GM06990 (cell line): Measurements from ENCODE around the gene SH3TC1.

Source experiments
- DNase-seq: peaks from one replicate; pipeline ENCODE4 v3.0.0-alpha.2; 2011; ENCODE audit not compliant: insufficient read length; ENCODE audit errors: extremely low read depth
- H3K27me3 ChIP-seq: replicated peaks from 2 replicates; pipeline ENCODE4 v1.6.0; 2011; ENCODE audit warnings: low read length; ENCODE audit not compliant: control insufficient read depth, insufficient read depth
- H3K36me3 ChIP-seq: 2 replicates; pipeline ENCODE4 v1.5.1; 2011; ENCODE audit warnings: low read length; ENCODE audit not compliant: control insufficient read depth, insufficient read depth
- H3K4me3 ChIP-seq: replicated peaks from 2 replicates; pipeline ENCODE4 v1.5.1; 2011; ENCODE audit warnings: low read depth, mild to moderate bottlenecking, control low read depth, low read length
- CTCF ChIP-seq: IDR thresholded peaks from 2 replicates; pipeline ENCODE4 v1.5.1; 2011; ENCODE audit warnings: low read length, control low read depth, mild to moderate bottlenecking, inconsistent platforms; ENCODE audit not compliant: insufficient read depth, poor library complexity, severe bottlenecking

SH3TC1 gene

GRCh38 chr4:8219236-8219635, 20.1 kb downstream of the SH3TC1 start:
- no peak for DNase-seq
- no peak for TF ChIP-seq CTCF
- no peaks in the 10 kb centered on the region for H3K27me3 ChIP-seq
- H3K4me3 ChIP-seq, result no peak overlapping the region
- H3K36me3 ChIP-seq, result peaks cover 26% of the 10 kb centered on the region

GRCh38 chr4:8220661-8221450, 21.8 kb downstream of the SH3TC1 start:
- Histone ChIP-seq H3K4me3 (no peak overlapping the region), H3K36me3 (peaks cover 30% of the 10 kb centered on the region), H3K27me3 (no peaks in the 10 kb centered on the region)
- DNase-seq, result no peak
- TF ChIP-seq CTCF, result no peak

- Histone ChIP-seq H3K27me3 (no peaks in the 10 kb centered on the region), H3K36me3 (peaks cover 31% of the 10 kb centered on the region), H3K4me3 (no peak overlapping the region)
- peak; percentile 64 for DNase-seq
- no peak for TF ChIP-seq CTCF
Measured at GRCh38 chr4:8221476-8221875, 22.4 kb downstream of the SH3TC1 start.

GRCh38 chr4:8221985-8222384, 22.9 kb downstream of the SH3TC1 start:
- DNase-seq, result no peak
- TF ChIP-seq CTCF, result no peak
- Histone ChIP-seq H3K36me3 (peaks cover 34% of the 10 kb centered on the region), H3K27me3 (no peaks in the 10 kb centered on the region), H3K4me3 (no peak overlapping the region)

DNA sequence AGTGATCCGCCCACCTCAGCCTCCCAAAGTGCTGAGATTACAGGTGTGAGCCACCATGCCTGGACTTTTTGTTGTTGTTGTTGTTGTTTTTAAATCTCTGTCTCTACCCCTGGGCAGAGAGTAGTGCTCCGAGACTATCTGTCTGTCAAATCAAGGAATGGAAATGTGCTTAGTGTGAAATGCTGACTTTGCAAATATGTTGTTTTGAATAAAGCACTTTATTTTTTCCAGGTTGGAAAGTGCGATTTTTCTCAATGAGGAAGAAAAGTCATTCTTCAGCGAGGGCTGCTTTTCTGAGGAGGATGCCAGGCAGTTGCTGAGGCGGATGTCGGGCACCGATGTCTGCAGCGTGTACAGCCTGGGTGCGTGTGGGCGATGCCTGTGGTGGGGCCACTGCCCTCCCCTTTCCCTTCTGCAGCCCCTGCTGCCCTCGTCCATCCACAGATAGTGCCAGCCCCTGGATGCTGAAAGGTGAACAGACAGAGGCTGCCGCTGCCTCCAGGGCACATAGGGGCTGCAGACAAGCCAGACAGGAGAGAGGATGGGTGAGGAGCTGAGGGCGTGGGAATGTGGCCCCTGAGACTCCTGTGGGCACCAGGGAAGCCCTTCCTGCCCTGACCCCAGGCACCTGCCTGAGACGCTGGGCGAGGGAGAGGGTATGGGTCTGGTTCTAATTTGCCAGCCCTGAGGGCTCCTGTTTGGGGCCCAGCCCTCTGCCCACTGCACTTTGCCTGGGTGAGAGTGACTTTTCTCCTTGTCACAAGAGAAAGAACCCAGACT, 23.7 kb downstream of the SH3TC1 start:
- Histone ChIP-seq H3K27me3 (no peaks in the 10 kb centered on the region), H3K4me3 (no peak overlapping the region), H3K36me3 (peaks cover 39% of the 10 kb centered on the region)
- no peak for DNase-seq
- TF ChIP-seq CTCF, result no peak
